CD4-positive, alpha-beta T cell treated with Interleukin-15 for 1 hour (primary cell): ENCODE measurements around the gene PCNT.
"Not testable (repeated sequence)": the region's sequence is repeated elsewhere in the genome, so short reads cannot be mapped to it uniquely, and the experiment has no call there.

Experiments
- DNase-seq: peaks from one replicate; pipeline ENCODE4 v3.0.0-alpha.2; 2020

Gene PCNT

GRCh38 chr21:46304955-46305354, 19.0 kb upstream of the PCNT start:
- peak; percentile 27 for DNase-seq

DNA sequence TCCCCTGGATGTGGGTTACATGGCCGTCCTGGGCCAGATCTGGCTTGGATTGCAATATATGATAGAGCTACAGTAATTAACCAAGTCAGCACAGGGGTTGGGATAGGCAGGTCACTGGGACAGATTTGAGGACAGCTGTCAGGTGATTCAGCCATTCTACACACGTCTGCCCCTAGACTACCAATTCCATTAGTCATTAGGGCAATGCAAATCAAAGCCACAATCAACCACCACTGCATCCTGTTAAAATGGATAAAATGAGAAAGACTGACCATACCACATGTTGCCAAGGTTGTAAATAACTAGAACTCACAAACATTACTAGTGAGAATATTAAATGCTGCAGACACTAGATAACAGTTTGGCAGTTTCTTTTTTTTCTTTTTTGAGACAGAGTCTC, 16.3 kb upstream of the PCNT start:
- DNase-seq = no peak

DNA sequence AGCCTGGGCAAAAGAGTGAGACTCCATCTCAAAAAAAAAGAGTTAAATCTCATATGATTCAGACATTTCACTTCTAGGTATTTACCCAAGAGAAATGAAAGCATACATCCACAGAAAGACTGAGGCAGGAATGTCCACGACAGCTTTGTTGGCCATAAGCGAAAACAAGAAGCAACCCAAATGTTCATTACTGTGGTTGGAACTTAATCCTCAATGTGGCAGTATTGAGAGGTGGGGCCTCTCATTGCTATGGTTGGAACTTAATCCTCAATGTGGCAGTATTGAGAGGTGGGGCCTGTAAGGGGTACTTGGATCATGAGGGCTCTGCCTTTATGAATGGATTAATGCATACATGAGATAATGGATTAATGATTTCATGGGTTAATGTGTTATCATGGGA, 15.5 kb upstream of the PCNT start:
- no peak for DNase-seq

GRCh38 chr21:46310260-46310659, 13.7 kb upstream of the PCNT start:
- DNase-seq = not testable (repeated sequence)

- DNase-seq = no peak
Observed at GRCh38 chr21:46311568-46311967, 12.4 kb upstream of the PCNT start.

DNA sequence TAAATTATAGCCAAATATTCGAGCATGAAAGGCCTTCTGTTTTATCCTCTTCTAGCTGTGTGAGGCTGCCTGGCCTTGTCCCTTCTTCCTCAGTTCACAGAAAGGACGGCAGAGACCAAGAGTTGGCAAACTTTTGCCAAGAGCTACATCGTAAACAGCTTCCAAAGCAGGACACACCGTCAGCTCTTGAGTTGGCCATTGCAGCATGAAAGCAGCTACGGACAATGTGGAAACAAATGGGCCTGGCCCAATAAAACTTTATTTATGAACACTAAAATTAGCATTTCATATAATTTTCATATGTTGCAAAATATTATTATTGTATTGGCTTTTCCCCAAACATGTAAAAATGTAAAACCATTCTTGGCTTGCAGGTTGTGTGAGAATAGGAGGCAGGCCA, 11.0 kb upstream of the PCNT start:
- DNase-seq = no peak

DNA sequence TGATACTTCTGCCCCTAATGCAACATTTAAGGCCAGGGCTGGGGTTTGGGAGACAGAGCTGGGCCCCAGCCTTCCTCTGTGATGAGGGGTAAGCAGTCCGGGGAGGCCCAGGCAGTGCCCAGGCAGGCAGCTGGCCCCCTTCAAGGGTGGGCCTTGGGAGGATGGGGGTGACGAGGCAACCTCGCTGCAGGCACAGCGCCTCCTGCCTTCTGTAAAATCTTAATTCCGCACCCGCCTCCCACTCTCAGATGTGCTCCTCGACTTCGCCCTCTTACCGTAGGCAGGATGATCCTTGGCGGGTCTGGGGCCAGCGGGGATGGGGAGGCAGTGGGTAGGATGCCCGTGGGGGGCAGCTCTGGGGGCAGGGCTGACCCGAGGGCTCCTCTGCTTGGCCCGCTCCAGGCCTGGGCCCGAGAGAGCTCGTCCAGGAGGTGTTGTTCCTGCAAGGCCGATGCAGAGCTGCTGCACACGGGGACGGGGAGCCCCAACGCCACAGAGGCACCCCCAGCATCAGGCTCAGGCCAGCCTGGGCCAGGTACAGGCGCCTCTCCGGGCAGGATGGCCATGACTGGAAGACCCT, 9.4 kb upstream of the PCNT start:
- DNase-seq = no peak

DNA sequence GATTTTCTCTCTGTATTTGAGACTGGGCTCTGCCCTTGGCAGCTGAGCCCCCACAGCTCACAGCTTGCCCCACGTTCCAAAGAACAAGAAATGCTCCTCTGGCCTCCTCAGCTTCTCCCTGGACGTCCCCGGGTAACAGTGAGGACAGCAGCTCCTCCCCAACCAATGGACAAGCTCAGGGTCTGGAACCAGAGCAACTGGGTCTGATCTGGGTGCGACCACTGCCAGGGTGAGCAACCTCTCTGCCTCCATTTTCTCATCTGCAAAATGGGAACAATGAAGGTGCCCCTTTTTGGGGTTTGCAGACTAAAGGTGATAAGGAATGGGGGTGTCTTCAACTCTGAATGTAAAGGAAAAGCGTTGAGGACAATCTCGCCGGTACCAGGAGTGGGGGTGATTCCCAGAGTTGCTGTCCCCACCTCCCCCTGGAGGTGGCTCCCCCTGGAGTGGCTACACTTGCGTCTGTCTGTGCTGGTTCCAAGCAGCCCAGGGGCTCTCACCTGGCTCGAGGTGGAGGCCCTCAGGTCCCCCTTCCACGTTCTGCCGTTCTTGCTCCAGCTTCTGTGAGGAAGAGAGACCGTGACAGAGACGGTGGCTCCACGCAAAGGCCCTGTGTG, 7.1 kb upstream of the PCNT start:
- DNase-seq = no peak

DNA sequence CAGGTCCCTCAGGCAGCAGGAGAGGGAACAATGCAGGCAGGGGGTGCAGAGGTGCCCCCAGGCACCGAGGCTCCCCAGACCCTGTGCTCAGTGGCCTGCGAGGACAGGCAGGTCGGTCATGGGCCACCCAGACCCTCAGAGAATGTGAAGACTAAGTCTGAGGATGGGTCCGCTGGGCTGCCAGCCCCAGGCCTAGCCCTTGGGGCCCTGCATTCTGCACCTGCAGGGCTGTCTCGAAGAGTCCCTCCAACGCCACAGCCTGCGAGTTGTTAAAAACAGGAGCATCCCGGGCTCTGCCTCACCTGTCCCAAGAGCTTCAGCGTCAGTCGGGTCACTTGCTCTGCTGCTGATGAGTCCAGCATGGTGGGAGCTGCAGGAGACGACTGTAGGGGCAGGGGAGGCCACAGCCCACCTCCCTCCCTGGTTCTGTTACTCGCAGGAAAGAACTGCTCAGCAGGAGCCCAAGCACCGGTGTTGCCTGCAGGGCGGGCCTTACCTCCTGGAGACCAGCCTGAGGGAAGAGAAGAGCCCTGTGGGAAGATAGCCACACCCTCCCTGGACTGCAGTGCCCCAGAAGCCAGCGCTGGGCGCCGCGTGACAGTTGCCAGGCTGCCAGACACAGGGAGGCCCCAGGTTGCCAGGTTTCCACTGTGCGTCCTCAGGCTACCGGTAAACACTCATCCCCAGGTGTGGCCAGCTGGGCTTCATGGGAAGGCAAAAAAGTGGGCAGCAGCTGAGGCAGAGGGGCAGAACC, 6.1 kb upstream of the PCNT start:
- DNase-seq = no peak

DNA sequence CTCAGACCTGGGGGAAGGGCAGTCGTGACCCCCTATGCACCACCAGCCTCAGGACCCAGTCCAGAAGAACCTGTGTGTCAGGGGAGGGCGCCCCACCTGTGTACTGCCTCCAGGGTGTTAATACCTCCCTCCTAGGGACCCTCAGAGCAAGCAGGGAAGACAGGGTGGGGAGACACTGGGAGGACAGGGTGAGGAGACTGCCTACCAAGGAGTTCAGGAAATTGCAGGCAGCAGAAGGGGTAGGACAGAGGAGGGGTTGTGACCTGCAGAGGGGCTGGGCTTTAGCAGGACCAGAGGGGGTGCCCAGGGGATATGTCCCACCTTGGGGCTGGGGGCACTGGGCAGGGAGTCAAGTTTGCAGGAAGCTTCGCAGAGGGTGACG, 5.5 kb upstream of the PCNT start:
- no peak for DNase-seq

DNA sequence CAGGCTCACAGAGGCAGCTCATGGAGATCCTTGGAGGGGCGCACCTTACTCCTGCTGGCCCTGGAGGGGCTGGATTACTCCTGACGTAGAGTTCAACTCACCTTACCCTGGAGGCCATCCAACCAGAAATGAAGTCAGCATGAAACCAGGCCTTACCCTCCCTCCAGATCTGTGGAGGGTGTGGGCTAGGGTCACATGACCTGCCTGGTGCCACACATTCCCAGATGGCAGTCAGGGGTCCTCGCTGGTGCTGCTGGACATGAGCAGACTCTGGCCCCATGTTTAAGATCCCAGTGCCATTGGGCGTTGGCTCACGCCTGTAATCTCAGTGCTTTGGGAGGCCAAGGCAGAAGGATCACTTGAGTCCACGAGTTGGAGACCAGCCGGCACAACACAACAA, 4.8 kb upstream of the PCNT start:
- no peak for DNase-seq

GRCh38 chr21:46320331-46320801, 3.6 kb upstream of the PCNT start:
- DNase-seq = no peak

DNA sequence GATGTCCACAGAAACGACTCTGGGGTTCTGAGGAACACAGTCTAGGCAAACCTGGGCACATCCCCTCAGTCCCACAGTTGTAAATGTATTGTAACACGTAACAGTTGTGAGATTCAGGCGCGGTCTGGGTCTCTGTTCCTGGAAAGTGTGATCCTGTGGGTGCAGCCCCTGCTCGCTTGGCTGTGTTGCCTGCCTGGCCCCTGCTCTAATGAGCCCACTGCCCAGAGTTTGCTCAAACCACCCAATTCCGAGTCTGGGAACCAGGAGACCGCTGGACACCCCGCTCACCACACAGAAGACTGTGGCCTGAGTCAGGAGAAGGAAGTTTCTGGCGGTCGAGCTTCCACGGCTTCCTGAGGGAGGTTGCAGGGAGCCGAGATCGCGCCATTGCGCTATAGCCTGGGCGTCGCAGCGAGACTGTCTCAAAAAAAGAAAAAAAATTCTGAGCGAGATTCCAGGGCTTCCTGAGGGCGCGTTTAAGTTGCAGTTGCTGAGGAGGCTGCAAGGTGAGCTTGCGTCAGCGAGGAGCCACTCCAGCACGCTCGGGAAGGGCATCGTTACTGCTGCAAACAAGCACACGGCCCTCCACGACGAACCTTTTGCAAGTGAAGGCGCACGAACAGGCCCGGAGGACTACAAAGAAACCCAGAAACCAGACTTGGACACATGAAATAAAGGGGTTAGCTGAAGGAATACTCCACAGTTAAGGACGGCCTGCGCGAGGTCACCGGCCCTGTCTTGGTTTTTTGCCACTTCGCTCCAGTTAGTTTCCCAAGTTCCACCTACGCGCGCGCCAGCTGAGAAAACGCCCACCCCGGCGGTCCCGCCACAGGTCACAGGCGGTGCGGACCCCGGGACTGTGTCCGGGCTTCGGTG, 1.4 kb upstream of the PCNT start:
- DNase-seq = no peak

DNA sequence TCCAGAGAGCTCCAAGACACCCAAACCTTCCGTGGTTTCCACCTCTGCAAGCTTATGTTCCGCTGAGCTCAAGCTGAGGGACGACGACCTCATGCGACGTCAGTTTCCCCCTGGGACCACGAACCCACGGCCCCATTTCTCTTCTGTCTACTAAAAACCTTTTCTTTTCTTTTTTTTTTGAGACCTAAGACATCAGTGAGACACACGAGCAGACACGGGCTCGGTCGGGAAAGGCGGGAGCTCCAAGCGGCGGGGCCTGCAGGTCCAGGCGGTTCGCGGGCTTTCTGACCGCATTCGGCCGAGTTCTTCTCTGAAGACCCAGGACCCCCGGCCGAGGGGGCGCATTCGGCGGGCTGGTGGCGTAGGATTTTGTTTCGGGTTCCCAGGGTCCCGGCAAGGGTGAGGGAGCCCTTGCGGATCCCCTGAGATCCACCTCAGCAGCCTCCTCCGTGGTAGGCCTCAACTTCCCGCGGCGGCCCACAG, 688 bp upstream of the PCNT start:
- no peak for DNase-seq

DNA sequence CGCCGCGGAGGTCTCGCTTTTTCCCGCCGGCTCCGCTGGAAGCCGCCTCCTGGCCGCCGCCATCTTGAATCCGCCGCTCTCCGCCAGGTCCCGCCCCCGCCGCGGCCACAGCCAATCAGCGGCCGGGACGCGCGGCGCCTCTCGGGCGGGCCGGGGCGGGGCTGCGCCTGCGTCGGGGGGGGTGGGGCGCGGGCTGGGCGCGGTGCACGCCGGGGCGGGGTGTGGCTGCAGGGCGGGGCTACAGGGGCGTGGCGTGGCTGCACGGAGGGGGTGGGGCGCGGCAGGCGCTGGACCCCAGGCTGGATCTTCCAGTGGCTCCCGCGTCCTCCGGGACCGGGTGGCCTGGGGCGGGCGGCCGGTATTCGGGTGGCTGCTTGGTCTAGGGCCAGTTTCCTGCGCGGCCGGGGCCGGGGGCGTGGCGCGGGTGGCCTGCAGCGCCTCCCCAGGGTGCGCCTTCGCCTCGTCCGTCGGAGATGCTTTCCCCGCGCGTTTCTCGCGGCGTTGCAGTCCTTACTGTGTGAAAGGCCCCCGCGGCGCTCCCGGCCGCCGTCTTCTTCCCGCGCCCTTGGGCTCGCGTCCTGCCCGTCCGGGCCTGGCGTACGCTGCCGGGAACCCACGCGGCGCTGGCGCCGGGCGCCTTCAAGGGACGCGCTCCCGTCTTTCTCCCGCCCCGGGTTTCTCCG, 575 bp downstream of the PCNT start:
- peak; percentile 86 for DNase-seq

DNA sequence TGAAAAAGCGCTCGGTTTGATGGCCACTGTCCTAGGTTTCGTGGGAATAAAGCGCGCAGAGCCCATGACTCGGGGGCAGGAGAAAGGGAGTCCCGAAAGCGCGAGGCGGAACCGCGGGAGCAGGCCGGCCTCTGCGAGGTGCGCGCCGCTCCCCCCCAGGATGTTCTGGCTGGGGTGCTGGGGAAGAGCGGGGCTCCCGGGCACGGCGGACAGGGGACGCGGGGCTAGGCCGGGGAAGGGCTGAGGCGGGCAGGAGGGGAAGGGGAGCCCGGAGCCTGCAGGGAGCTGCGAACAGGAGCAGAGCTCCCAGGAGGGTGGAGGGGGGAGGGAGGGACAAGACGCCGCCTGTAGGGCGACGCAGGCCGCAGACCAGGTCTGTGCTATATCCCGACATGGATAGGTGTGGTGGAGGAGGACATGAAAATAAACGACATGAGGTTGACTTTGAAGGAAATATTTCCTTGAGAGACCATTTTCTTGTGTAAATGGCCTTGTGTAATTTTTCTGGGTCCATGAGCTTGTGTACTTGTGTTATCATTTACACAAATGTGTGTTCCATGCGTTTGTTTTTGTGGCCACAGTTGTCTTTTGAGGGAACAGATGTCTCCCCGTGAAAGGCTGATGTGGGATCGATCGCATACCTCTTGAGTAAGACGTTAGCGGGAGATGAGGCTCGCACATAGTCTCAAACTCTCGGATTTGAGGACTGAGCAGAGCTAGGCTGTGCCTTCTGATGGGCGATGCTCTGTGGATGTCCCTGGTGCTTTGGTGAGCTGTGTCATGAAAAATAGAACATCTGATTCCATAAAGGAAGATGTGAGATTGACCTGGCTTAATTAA, 1.3 kb downstream of the PCNT start:
- no peak for DNase-seq

DNA sequence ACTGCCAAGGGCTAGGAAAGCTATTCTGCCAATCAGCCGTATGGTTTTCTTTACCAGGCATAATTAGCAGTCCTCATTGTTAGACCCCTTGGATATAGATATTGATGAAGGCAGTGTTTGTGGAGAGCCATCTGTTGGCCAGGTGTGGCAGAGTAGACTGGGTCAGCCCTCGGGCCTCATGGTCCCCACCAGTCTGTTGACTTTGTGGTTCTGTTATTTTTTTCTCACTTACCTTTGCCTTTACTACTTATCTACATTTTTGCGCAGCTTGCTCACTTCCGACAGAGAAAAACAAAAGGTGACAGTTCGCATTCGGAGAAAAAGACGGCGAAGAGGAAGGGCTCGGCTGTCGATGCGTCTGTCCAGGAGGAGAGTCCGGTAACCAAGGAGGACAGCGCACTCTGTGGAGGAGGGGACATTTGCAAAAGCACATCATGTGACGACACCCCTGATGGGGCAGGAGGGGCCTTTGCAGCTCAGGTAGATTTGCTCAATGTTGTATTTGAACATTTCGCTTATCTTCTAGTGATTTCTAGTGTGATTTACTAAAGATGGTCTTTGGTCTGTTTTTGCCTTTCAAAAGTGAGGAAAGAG, 2.3 kb downstream of the PCNT start:
- DNase-seq = no peak

DNA sequence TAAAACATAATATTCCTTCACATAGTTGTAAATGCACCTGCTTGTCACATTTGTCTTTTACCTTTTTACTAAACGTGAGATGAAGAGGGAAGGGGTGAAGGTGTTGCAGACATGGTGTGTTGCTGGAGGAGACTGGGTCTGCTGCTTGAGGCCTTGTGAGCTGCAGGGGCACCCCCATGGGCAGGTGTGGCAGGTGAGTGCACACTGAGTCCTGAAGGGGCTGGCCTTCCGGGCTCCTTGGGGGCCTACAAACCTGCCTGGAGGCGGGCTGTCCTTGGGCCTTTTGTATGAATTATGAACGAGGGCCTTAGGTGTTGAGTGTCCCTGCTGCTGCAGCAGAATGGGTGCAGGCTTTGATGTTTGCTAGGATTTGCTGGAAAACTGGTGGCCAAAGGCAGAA, 3.8 kb downstream of the PCNT start:
- no peak for DNase-seq

DNA sequence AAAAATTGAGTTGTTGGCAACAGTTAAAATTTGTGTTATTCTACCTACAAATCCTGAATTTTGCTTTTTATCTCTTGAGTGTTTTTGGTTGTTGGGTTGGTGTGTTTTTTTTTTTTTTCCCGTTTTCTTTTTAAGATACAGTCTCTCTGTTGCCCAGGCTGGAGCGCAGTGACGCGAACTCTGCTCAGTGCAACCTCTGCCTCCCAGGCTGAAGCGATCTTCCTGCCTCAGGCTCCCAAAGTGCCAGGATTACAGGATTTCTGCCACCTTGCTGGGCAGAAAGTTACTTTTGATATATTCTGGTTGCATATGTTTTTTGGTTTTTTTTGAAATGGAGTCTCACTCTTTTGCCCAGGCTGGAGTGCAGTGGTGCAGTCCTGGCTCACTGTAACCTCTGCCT, 4.2 kb downstream of the PCNT start:
- DNase-seq = no peak

DNA sequence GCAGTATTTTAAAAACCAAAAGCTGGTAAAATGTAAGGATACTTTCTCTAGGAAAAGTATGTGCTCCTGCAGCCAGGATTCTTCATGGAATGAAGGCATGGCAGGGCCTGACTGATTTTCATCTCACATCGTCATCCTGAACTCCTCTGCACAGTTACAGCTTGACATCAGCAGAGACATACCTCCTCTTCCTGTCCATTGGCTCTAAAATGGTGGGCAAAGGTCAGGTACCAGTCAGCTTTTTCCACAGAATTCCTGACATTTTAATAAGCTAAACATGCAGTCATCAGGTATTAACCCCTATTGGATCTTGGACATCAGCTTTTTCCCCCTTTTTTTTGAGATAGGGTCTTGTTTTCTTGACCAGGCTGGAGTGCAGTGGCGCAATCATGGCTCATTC, 5.8 kb downstream of the PCNT start:
- no peak for DNase-seq
